ENCODE results near the gene SPDYC. TPM values are rescaled to one million over a fixed set of nuclear protein-coding genes. Genes with fewer than 3 reads are reported as not detected.

Gene SPDYC, protein sequence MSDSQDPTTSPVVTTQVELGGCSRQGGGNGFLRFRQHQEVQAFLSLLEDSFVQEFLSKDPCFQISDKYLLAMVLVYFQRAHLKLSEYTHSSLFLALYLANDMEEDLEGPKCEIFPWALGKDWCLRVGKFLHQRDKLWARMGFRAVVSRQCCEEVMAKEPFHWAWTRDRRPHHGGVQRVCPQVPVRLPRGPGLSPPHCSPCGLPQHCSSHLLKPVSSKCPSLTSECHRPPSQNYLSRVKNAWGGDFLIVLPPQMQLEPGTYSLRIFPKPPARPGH
- polyA plus RNA-seq = not detected

DNA sequence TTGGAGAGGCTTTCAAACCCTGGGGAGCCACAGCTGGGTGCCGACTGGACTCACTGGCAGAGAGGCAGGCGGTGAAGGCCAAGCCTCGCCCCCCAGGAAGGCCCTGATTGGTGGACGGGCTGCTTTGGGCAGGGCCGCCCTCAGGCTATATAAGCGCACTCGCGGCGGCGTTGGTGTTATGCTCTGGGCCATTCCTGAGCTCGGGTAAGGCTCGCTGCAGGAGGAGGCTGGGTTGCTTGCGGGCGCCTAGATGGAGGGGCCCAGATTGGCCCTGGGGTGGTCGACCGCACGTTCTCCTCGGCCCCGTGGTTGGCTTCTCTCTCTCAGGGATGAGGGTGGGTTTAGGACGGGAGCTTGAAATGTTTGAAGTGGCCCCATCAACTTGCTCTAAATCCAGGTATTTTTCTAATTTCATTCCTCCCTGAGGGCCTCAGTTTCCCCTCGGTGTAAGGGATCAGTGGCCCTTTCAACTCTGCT lies at the start of gene SPDYC:
TSS of gene SPDYC (plus strand) at position 176 of the 477 bp plus-strand sequence. CDS start 1,125 bp downstream, outside the sequence.
- Mint-ChIP-seq H3K9me3 (no peaks in the 10 kb centered on the region), H3K27me3 (ENCODE audit: low read depth in 3 of 3) (peaks cover 0 to 6% (median 3%) of the 10 kb centered on the region in 3 donors), H3K27ac (peak within 1 kb of the TSS; percentile 96 to 100 (median 99)), H3K4me1 (peaks cover 13 to 17% of the 10 kb centered on the region in 2 donors), H3K4me3 (peak within 1 kb of the TSS; percentile 49 to 76 (median 63)), H3K36me3 (no peaks in the 10 kb centered on the region)
- no peak for DNase-seq

DNA sequence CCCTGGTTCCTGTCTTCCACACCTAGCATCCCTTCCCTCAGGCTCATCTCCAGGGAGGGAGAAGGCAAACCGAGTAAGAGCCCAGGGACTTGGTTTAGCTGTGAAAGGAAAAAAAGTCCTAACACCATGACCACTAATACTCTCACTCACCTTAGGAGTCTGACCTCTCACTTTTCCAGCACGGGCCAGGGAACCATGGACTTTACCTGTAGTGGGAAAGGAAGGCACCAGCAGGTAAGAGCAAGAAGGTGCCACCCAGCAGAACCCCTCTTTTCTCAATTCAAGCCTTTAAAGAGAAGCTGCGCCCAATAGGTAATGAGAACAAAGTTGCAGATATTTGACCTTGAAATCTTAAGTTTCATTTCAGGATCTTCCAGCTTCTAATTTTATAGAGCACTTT lies 49.2 kb upstream of the SPDYC start:
- no peaks in the 10 kb centered on the region for H3K9me3 Mint-ChIP-seq
- peaks cover 3 to 17% (median 9%) of the 10 kb centered on the region in 3 donors for H3K36me3 Mint-ChIP-seq
- peaks cover 13 to 21% (median 17%) of the 10 kb centered on the region in 3 donors for H3K27me3 Mint-ChIP-seq (ENCODE audit: low read depth in 3 of 3)
- peak overlapping the region; percentile 98 to 100 (median 100) for H3K4me3 Mint-ChIP-seq
- peaks cover 40 to 59% of the 10 kb centered on the region in 2 donors for H3K4me1 Mint-ChIP-seq
- H3K27ac Mint-ChIP-seq = peak overlapping the region; percentile 98 to 100 (median 100)
- no peak for DNase-seq

GRCh38 chr11:65121447-65121864 lies 48.6 kb upstream of the SPDYC start:
- Mint-ChIP-seq H3K9me3 (no peaks in the 10 kb centered on the region), H3K27ac (peak overlapping the region; percentile 98 to 100 (median 100)), H3K4me1 (peaks cover 37 to 59% of the 10 kb centered on the region in 2 donors), H3K27me3 (ENCODE audit: low read depth in 3 of 3) (peaks cover 13 to 21% (median 17%) of the 10 kb centered on the region in 3 donors), H3K36me3 (peaks cover 3 to 19% (median 10%) of the 10 kb centered on the region in 3 donors), H3K4me3 (peak overlapping the region; percentile 98 to 100 (median 100))
- DNase-seq = peak in 2 of 3 donors; percentile 24 to 30

DNA sequence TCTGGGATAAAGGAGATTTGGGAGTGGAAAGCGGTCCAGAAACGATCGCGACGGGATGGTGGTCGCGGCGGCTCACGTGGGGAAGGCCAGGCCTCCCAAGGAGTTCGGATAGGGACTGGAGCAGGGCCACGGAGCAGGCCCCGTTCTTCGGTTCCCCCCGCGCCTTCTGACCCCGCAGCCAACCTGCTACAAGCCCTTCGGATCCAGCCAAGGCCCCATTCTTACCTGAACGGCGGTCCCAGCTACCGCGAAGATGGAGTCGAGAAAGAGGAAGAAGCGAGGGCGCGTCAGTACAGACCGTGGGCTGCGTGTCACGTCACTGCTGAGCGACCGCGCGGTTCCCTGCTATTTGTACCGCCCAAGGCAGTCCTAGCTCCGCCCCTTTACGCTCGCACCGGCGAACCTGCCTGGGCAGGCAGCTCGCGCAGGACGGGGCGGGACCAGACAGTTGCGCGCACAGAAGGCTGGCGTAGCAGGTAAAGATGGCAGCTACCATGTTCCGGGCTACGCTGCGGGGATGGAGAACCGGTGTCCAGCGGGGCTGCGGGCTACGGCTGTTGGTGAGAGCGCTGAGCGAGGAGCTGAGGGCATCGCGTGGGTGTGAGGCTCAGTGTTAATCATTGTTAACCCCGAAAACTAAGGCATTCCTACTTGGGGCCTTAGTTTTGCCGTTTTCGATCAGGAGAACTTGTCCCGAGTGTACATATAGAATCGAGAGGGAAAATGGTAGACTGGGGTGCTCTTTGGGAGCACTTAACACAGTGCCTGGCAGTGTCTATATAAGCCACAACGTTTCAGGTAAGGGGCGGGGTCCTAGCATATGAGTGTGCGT lies 48.0 kb upstream of the SPDYC start, which contains the start of the genes FAU and MRPL49:
TSS of gene FAU (minus strand) at position 270 of the 832 bp plus-strand sequence. CDS start 321 bp downstream, outside the sequence.
TSS of gene MRPL49 (plus strand) at position 457 of the 832 bp plus-strand sequence. CDS start at position 483, 26 bp downstream.
- H3K4me3 Mint-ChIP-seq = peak within 1 kb of the TSS; percentile 98 to 100 (median 100)
- no peaks in the 10 kb centered on the region for H3K9me3 Mint-ChIP-seq
- peaks cover 33 to 59% of the 10 kb centered on the region in 2 donors for H3K4me1 Mint-ChIP-seq
- H3K27ac Mint-ChIP-seq = peak within 1 kb of the TSS; percentile 98 to 100 (median 100)
- H3K36me3 Mint-ChIP-seq = peaks cover 3 to 24% (median 12%) of the 10 kb centered on the region in 3 donors
- peak; percentile 97 to 98 (median 98) for DNase-seq
- H3K27me3 Mint-ChIP-seq (ENCODE audit: low read depth in 3 of 3) = peaks cover 13 to 17% (median 13%) of the 10 kb centered on the region in 3 donors

DNA sequence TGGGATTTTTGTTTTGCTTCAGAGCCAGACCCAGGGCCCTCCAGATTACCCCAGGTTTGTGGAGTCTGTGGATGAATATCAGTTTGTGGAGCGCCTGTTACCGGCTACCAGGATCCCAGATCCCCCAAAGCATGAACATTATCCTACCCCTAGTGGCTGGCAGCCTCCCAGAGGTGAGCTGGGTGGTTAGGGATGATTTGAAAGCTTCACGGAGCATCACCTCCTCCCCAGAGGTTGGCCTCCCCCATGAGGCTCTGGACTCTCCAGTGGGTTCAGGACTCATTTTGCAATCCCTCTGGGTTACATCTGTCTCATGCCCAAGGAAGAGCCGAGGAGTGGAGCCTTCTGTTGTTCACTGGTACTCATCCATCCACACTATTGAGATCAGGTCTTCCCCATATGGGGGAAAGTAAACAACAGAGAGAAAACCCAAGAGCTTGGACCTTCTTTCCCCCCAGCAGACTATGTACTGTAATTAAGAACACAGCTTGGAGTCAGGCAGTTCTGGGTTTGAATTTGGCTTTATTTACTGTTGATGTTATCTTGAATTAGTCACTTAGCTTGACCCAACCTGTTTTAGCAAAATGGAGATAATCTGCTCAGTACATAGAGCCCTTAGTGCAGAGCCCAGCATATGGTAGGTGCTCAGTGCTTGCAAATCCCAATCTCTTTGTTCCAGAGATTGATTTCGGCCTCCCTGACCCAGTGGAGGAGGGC lies 45.4 kb upstream of the SPDYC start:
- H3K4me3 Mint-ChIP-seq = peak overlapping the region in 4 of 5 donors; percentile 36 to 57 (median 48)
- H3K4me1 Mint-ChIP-seq = peaks cover 24 to 43% of the 10 kb centered on the region in 2 donors
- H3K36me3 Mint-ChIP-seq = peaks cover 0 to 23% (median 9%) of the 10 kb centered on the region in 3 donors
- peak overlapping the region in 3 of 6 donors; percentile 27 to 80 (median 52) for H3K27ac Mint-ChIP-seq
- peaks cover 4 to 10% (median 6%) of the 10 kb centered on the region in 3 donors for H3K27me3 Mint-ChIP-seq (ENCODE audit: low read depth in 3 of 3)
- DNase-seq = no peak
- H3K9me3 Mint-ChIP-seq = no peaks in the 10 kb centered on the region

- DNase-seq = no peak
- no peak overlapping the region for H3K4me3 Mint-ChIP-seq
- H3K36me3 Mint-ChIP-seq = peaks cover 0 to 20% (median 5%) of the 10 kb centered on the region in 3 donors
- H3K4me1 Mint-ChIP-seq = peaks cover 24 to 35% of the 10 kb centered on the region in 2 donors
- peak overlapping the region in 1 of 6 donors; percentile 78 for H3K27ac Mint-ChIP-seq
- H3K27me3 Mint-ChIP-seq (ENCODE audit: low read depth in 3 of 3) = peaks cover 4 to 10% (median 6%) of the 10 kb centered on the region in 3 donors
- no peaks in the 10 kb centered on the region for H3K9me3 Mint-ChIP-seq
Observed at GRCh38 chr11:65125197-65126056, 44.6 kb upstream of the SPDYC start.

GRCh38 chr11:65126624-65127274 lies 43.3 kb upstream of the SPDYC start:
- Mint-ChIP-seq H3K9me3 (no peaks in the 10 kb centered on the region), H3K36me3 (peaks cover 3 to 22% (median 7%) of the 10 kb centered on the region in 3 donors), H3K27me3 (ENCODE audit: low read depth in 3 of 3) (peaks cover 4 to 7% (median 5%) of the 10 kb centered on the region in 3 donors), H3K4me3 (no peak overlapping the region), H3K27ac (peak overlapping the region in 2 of 6 donors; percentile 40 to 50), H3K4me1 (peaks cover 18 to 22% of the 10 kb centered on the region in 2 donors)
- no peak for DNase-seq

GRCh38 chr11:65127473-65128181 lies 42.4 kb upstream of the SPDYC start:
- Mint-ChIP-seq H3K27me3 (ENCODE audit: low read depth in 3 of 3) (peaks cover 0 to 2% (median under 1%) of the 10 kb centered on the region in 3 donors), H3K9me3 (no peaks in the 10 kb centered on the region), H3K4me1 (peaks cover 14 to 17% of the 10 kb centered on the region in 2 donors), H3K27ac (peak overlapping the region in 1 of 6 donors; percentile 24), H3K4me3 (no peak overlapping the region), H3K36me3 (peaks cover 3 to 19% (median 7%) of the 10 kb centered on the region in 3 donors)
- DNase-seq = no peak

GRCh38 chr11:65128182-65129145 lies 41.6 kb upstream of the SPDYC start:
- H3K27ac Mint-ChIP-seq = no peak overlapping the region
- peaks cover 2 to 5% (median 3%) of the 10 kb centered on the region in 3 donors for H3K27me3 Mint-ChIP-seq (ENCODE audit: low read depth in 3 of 3)
- H3K36me3 Mint-ChIP-seq = peaks cover 3 to 19% (median 7%) of the 10 kb centered on the region in 3 donors
- no peak overlapping the region for H3K4me3 Mint-ChIP-seq
- DNase-seq = no peak
- H3K9me3 Mint-ChIP-seq = no peaks in the 10 kb centered on the region
- peaks cover 18 to 20% of the 10 kb centered on the region in 2 donors for H3K4me1 Mint-ChIP-seq

- peaks cover 18 to 24% of the 10 kb centered on the region in 2 donors for H3K4me1 Mint-ChIP-seq
- peaks cover 10 to 14% (median 11%) of the 10 kb centered on the region in 3 donors for H3K27me3 Mint-ChIP-seq (ENCODE audit: low read depth in 3 of 3)
- H3K36me3 Mint-ChIP-seq = peaks cover 3 to 19% (median 7%) of the 10 kb centered on the region in 3 donors
- DNase-seq = no peak
- H3K4me3 Mint-ChIP-seq = no peak overlapping the region
- no peaks in the 10 kb centered on the region for H3K9me3 Mint-ChIP-seq
- no peak overlapping the region for H3K27ac Mint-ChIP-seq
Observed at GRCh38 chr11:65129649-65130441, 40.2 kb upstream of the SPDYC start.

Data from immature natural killer cell (primary cell).